ENCODE data around the gene GPC1. TPM values are rescaled to one million over a fixed set of nuclear protein-coding genes. Genes with fewer than 3 reads are reported as not detected.

Gene GPC1
- total and polyA plus RNA-seq, 4 donors = 28.0 to 66.8 (median 47.5) TPM

Small RNAs within 50 kb of the gene (microRNA-seq; reads per million reads assigned to microRNA genes)
- gene MIR149 = 173 to 400 reads per million in 2 donors

Other genes with a start within 250 kb of the GPC1 start
- gene ANKMY1, start 122.3 kb downstream of the GPC1 start, total RNA-seq = 10 to 100 TPM; 10.4 to 22.0 TPM
- 1 to 10 TPM; 6.2 to 6.6 TPM for gene ANKMY1, start 122.3 kb downstream of the GPC1 start, polyA plus RNA-seq
- 1 to 10 TPM; 2.1 to 3.4 TPM for gene DUSP28, start 124.7 kb downstream of the GPC1 start, total RNA-seq
- gene DUSP28, start 124.7 kb downstream of the GPC1 start, polyA plus RNA-seq = 1 to 10 TPM; 3.0 to 5.0 TPM
- gene RNPEPL1, start 132.8 kb downstream of the GPC1 start, total RNA-seq = 10 to 100 TPM; 42.9 to 46.9 TPM
- 100 to 1,000 TPM in 1 of 2 donors, 10 to 100 TPM in 1; 48.2 to 108 TPM for gene RNPEPL1, start 132.8 kb downstream of the GPC1 start, polyA plus RNA-seq
- gene CAPN10, start 151.1 kb downstream of the GPC1 start, total RNA-seq = 10 to 100 TPM; 23.7 to 35.5 TPM
- gene CAPN10, start 151.1 kb downstream of the GPC1 start, polyA plus RNA-seq = 10 to 100 TPM; 12.6 to 66.9 TPM
- gene GPR35, start 189.8 kb downstream of the GPC1 start, total RNA-seq = 1 to 10 TPM; 2.1 to 3.9 TPM
- gene GPR35, start 189.8 kb downstream of the GPC1 start, polyA plus RNA-seq = 10 to 100 TPM; 10.1 to 14.5 TPM
- not detected for gene AQP12B, start 247.2 kb downstream of the GPC1 start, total RNA-seq
- under 1 TPM in 1 of 2 donors, not detected in 1; 0.38 TPM for gene AQP12B, start 247.2 kb downstream of the GPC1 start, polyA plus RNA-seq